ENCODE measurements around the gene MITF. TPM values are rescaled to one million over a fixed set of nuclear protein-coding genes. Genes with fewer than 3 reads are reported as not detected.

The MITF gene
- total and polyA plus RNA-seq, 4 donors = 0.91 to 2.9 (median 2.3) TPM

GRCh38 chr3:69825446-69825845 lies 86.2 kb downstream of the MITF start:
- Histone ChIP-seq H3K9me3 (ENCODE audit: control insufficient read depth in 4 of 4, low read length in 3 of 4) (no peaks in the 10 kb centered on the region), H3K27me3 (ENCODE audit: control insufficient read depth in 4 of 4, insufficient read depth in 4 of 4, low read length in 3 of 4) (no peaks in the 10 kb centered on the region), H3K4me1 (ENCODE audit: control insufficient read depth in 4 of 4, insufficient read depth in 4 of 4, low read length in 3 of 4) (no peaks in the 10 kb centered on the region), H3K36me3 (ENCODE audit: control insufficient read depth in 4 of 4, insufficient read depth in 3 of 4, low read depth in 1 of 4, low read length in 3 of 4) (no peaks in the 10 kb centered on the region), H3K9ac (ENCODE audit: low read depth in 1 of 2, low read length in 2 of 2) (no peak overlapping the region), H3K4me3 (ENCODE audit: low read depth in 1 of 3, low read length in 3 of 3) (no peak overlapping the region), H3K27ac (ENCODE audit: low read depth in 1 of 2, low read length in 2 of 2) (no peak overlapping the region)
- TF ChIP-seq FOXA2 (IDR thresholded peaks at IDR 0.05) (no peak), CTCF (IDR thresholded peaks at IDR 0.05; ENCODE audit: low read depth, low read length, missing input control) (no peak), RXRA (IDR thresholded peaks at IDR 0.05) (no peak), TAF1 (conservative IDR thresholded peaks at IDR 0.05) (no peak), ATF3 (IDR thresholded peaks at IDR 0.05) (no peak), FOXA1 (IDR thresholded peaks at IDR 0.05) (no peak), NR2F2 (IDR thresholded peaks at IDR 0.05) (no peak), RAD21 (IDR thresholded peaks at IDR 0.05) (no peak), MAX (IDR thresholded peaks at IDR 0.05) (no peak), HNF4G (IDR thresholded peaks at IDR 0.05) (no peak), JUND (IDR thresholded peaks at IDR 0.05) (no peak), YY1 (IDR thresholded peaks at IDR 0.05) (no peak)
- DNase-seq (ENCODE audit: low spot score) = no peak
- 91% methylated on average over 2 of the region's 2 CpGs for WGBS

- Histone ChIP-seq H3K9me3 (ENCODE audit: control insufficient read depth in 4 of 4, low read length in 3 of 4) (no peaks in the 10 kb centered on the region), H3K9ac (ENCODE audit: low read depth in 1 of 2, low read length in 2 of 2) (no peak overlapping the region), H3K4me1 (ENCODE audit: control insufficient read depth in 4 of 4, insufficient read depth in 4 of 4, low read length in 3 of 4) (no peaks in the 10 kb centered on the region), H3K36me3 (ENCODE audit: control insufficient read depth in 4 of 4, insufficient read depth in 3 of 4, low read depth in 1 of 4, low read length in 3 of 4) (no peaks in the 10 kb centered on the region), H3K27me3 (ENCODE audit: control insufficient read depth in 4 of 4, insufficient read depth in 4 of 4, low read length in 3 of 4) (no peaks in the 10 kb centered on the region), H3K4me3 (ENCODE audit: low read depth in 1 of 3, low read length in 3 of 3) (no peak overlapping the region), H3K27ac (ENCODE audit: low read depth in 1 of 2, low read length in 2 of 2) (no peak overlapping the region)
- TF ChIP-seq HNF4A (conservative IDR thresholded peaks at IDR 0.05) (no peak), RXRA (IDR thresholded peaks at IDR 0.05) (no peak), HNF4G (IDR thresholded peaks at IDR 0.05) (no peak), YY1 (IDR thresholded peaks at IDR 0.05) (no peak), NR2F2 (IDR thresholded peaks at IDR 0.05) (no peak), MAX (IDR thresholded peaks at IDR 0.05) (no peak), EGR1 (IDR thresholded peaks at IDR 0.05; ENCODE audit: low read depth in 2 of 2) (no peak), SP1 (IDR thresholded peaks at IDR 0.05) (no peak), RAD21 (IDR thresholded peaks at IDR 0.05) (no peak)
- 93% methylated on average over 1 of the region's 1 CpG for WGBS
- DNase-seq (ENCODE audit: low spot score) = no peak
Measured at GRCh38 chr3:69827127-69827526, 87.9 kb downstream of the MITF start.

GRCh38 chr3:69828817-69829216 lies 89.6 kb downstream of the MITF start:
- TF ChIP-seq RAD21 (IDR thresholded peaks at IDR 0.05) = no peak
- no peak for TF ChIP-seq NR2F2 (IDR thresholded peaks at IDR 0.05)
- Histone ChIP-seq H3K9me3 (ENCODE audit: control insufficient read depth in 4 of 4, low read length in 3 of 4) (no peaks in the 10 kb centered on the region), H3K9ac (ENCODE audit: low read depth in 1 of 2, low read length in 2 of 2) (no peak overlapping the region), H3K4me1 (ENCODE audit: control insufficient read depth in 4 of 4, insufficient read depth in 4 of 4, low read length in 3 of 4) (no peaks in the 10 kb centered on the region), H3K27ac (ENCODE audit: low read depth in 1 of 2, low read length in 2 of 2) (no peak overlapping the region), H3K36me3 (ENCODE audit: control insufficient read depth in 4 of 4, insufficient read depth in 3 of 4, low read depth in 1 of 4, low read length in 3 of 4) (no peaks in the 10 kb centered on the region), H3K4me3 (ENCODE audit: low read depth in 1 of 3, low read length in 3 of 3) (no peak overlapping the region), H3K27me3 (ENCODE audit: control insufficient read depth in 4 of 4, insufficient read depth in 4 of 4, low read length in 3 of 4) (no peaks in the 10 kb centered on the region)
- WGBS = 46% methylated on average over 2 of the region's 2 CpGs
- DNase-seq (ENCODE audit: low spot score) = no peak
